IgD-negative memory B cell (primary cell): ENCODE data around the gene SFSWAP. TPM values are rescaled to one million over a fixed set of nuclear protein-coding genes. Genes with fewer than 3 reads are reported as not detected.
A peak's percentile ranks its signal among the peaks of the same experiment; 100 is the strongest.
"Not testable (repeated sequence)": the region's sequence is repeated elsewhere in the genome, so short reads cannot be mapped to it uniquely, and the experiment has no call there.

Experiments used
- H3K27ac Mint-ChIP-seq, 3 donors: one replicate each; pipeline ENCODE4 v1.8.0; 2020 to 2022; ENCODE audit warnings: mild to moderate bottlenecking in 3 of 3, mixed read lengths in 3 of 3, moderate library complexity in 1 of 3
- H3K27me3 Mint-ChIP-seq: one replicate; pipeline ENCODE4 v1.8.0; 2021; ENCODE audit warnings: mixed read lengths
- H3K36me3 Mint-ChIP-seq: one replicate; pipeline ENCODE4 v1.8.0; 2020; ENCODE audit warnings: mild to moderate bottlenecking, mixed read lengths
- H3K4me1 Mint-ChIP-seq, 3 donors: one replicate each; pipeline ENCODE4 v1.8.0; 2020 to 2022; ENCODE audit warnings: mixed read lengths in 3 of 3, mild to moderate bottlenecking in 1 of 3
- H3K4me3 Mint-ChIP-seq, 4 donors: one replicate each; pipeline ENCODE4 v1.8.0; 2020 to 2022; ENCODE audit warnings: mild to moderate bottlenecking in 4 of 4, mixed read lengths in 4 of 4, moderate library complexity in 3 of 4
- H3K9me3 Mint-ChIP-seq, 3 donors: one replicate each; pipeline ENCODE4 v1.8.0; 2020 to 2021; ENCODE audit warnings: mixed read lengths in 3 of 3, mild to moderate bottlenecking in 1 of 3
- polyA plus RNA-seq: library from polyadenylated mRNA; unstranded; fragments of 300-500 nt; fragmentation: Illumina TruSeq; gene quantifications from one replicate; pipeline ENCODE4 v1.2.3, GENCODE V29; 2021

SFSWAP gene
- polyA plus RNA-seq, 1 donor from 2014 or later, result 24.2 TPM

GRCh38 chr12:131797588-131797934 is 86.7 kb downstream of the SFSWAP start:
- no peaks in the 10 kb centered on the region for H3K9me3 Mint-ChIP-seq
- H3K4me3 Mint-ChIP-seq, result no peak overlapping the region
- peaks cover 6% of the 10 kb centered on the region for H3K36me3 Mint-ChIP-seq
- no peaks in the 10 kb centered on the region for H3K27me3 Mint-ChIP-seq
- H3K27ac Mint-ChIP-seq, result no peak overlapping the region
- peaks cover 8 to 23% (median 19%) of the 10 kb centered on the region in 3 donors for H3K4me1 Mint-ChIP-seq

GRCh38 chr12:131799195-131799594 is 88.3 kb downstream of the SFSWAP start:
- Mint-ChIP-seq H3K27me3 (no peaks in the 10 kb centered on the region), H3K4me3 (no peak overlapping the region), H3K36me3 (peaks cover 6% of the 10 kb centered on the region), H3K27ac (no peak overlapping the region), H3K4me1 (peaks cover 9 to 19% (median 19%) of the 10 kb centered on the region in 3 donors), H3K9me3 (no peaks in the 10 kb centered on the region)

DNA sequence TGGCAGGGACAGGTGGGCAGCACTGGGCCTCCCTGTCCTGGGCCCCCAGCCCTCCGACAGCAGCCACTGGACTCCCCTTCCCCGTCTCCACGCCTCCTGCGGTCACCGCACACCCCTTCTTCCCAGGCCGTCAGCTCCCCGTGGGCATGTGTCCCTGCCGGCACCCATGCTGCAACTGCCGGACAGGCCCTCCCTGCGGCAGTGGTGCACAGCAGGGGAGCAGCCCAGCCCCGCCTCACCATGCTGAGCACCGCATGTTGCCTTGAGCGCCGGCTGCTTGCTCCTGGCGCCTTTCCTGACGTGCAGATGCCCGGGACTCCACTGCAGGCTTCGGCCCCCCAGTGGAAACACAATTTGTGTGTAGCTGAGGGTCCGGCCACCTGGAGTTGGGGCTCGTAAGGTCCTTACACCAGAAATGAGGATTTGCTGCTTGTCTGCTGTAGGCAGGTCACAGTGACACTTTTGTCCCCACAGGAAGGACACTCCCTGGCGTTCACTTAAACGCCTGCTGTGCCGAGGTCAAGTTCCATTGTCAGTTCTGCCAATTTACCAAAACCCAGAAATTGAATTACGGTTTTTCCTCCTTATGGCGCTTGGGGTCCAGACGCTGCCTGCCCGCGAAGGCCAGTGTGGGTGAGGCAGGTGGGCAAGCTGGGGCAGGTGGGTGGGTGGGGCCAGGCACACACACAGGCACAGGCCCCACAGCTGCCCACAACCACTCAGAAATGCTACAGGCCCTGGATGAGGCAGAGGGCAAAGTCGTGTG is 89.1 kb downstream of the SFSWAP start:
- Mint-ChIP-seq H3K36me3 (peaks cover 6% of the 10 kb centered on the region), H3K4me1 (peaks cover 11 to 19% (median 18%) of the 10 kb centered on the region in 3 donors), H3K27me3 (no peaks in the 10 kb centered on the region), H3K9me3 (no peaks in the 10 kb centered on the region), H3K27ac (peak overlapping the region in 1 of 3 donors; percentile 59), H3K4me3 (no peak overlapping the region)

GRCh38 chr12:131800594-131801135 is 89.8 kb downstream of the SFSWAP start:
- H3K36me3 Mint-ChIP-seq, result peaks cover 6% of the 10 kb centered on the region
- no peak overlapping the region for H3K4me3 Mint-ChIP-seq
- peak overlapping the region in 2 of 3 donors; percentile 39 to 73 for H3K27ac Mint-ChIP-seq
- peaks cover 0 to 4% (median 2%) of the 10 kb centered on the region in 3 donors for H3K9me3 Mint-ChIP-seq
- H3K4me1 Mint-ChIP-seq, result peaks cover 7 to 19% (median 15%) of the 10 kb centered on the region in 3 donors
- H3K27me3 Mint-ChIP-seq, result no peaks in the 10 kb centered on the region

DNA sequence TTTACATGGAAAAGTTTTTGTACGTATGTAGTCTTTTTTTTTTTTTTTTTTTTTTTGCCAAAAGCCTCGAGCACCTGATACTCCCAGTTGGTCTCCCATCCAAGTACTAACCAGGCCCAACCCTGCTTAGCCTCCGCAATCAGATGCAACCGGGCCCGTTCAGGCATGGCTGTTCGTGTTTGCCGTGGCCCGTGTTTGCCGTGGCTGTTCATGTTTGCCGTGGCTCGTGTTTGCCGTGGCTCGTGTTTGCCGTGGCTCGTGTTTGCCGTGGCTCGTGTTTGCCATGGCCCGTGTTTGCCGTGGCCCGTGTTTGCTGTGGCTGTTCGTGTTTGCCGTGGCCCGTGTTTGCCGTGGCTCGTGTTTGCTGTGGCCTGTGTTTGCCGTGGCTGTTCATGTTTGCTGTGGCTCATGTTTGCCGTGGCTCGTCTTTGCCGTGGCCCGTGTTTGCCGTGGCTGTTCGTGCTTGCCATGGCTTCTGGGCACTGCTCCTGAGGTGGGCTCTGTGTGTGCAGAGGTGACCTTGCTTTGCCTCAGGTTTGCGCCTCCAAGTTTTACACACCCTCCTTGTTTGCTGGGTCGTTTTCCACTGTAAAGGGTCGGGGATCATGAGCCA is 90.5 kb downstream of the SFSWAP start:
- peaks cover 2 to 14% (median 10%) of the 10 kb centered on the region in 3 donors for H3K4me1 Mint-ChIP-seq
- H3K4me3 Mint-ChIP-seq, result no peak overlapping the region
- no peaks in the 10 kb centered on the region for H3K27me3 Mint-ChIP-seq
- peak overlapping the region in 1 of 3 donors; percentile 73 for H3K27ac Mint-ChIP-seq
- H3K36me3 Mint-ChIP-seq, result peaks cover 8% of the 10 kb centered on the region
- H3K9me3 Mint-ChIP-seq, result peaks cover 0 to 4% (median 2%) of the 10 kb centered on the region in 3 donors

GRCh38 chr12:131803961-131804521 is 93.2 kb downstream of the SFSWAP start:
- H3K27ac Mint-ChIP-seq, result peak overlapping the region in 1 of 3 donors; percentile 28

GRCh38 chr12:131805421-131805820 is 94.5 kb downstream of the SFSWAP start:
- H3K4me3 Mint-ChIP-seq, result no peak overlapping the region

More at GRCh38 chr12:131803961-131804521, 93.2 kb downstream of the SFSWAP start:
- Mint-ChIP-seq H3K27me3 (no peaks in the 10 kb centered on the region), H3K9me3 (peaks cover 0 to 4% (median 2%) of the 10 kb centered on the region in 3 donors), H3K4me1 (peaks cover 5 to 10% (median 9%) of the 10 kb centered on the region in 3 donors), H3K4me3 (no peak overlapping the region), H3K36me3 (peaks cover 5% of the 10 kb centered on the region)

DNA sequence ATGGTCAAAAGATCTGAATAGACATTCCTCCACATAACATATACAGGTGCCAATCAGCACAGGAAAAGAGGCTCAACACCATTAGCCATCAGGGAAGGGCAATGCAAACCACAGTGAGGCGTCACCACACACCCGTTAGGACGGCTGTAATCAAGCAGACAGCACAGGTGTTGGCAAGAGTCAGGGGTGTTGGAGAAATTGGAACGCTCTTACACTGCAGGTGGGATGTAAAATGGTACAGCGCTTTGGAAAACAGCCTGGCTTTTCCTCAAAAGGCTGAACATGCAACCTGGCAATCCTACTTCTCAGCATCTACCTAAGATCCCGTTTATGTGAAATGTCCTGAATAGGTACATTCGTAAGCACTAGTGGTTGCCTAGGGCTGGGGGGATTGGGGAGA is 95.8 kb downstream of the SFSWAP start:
- Mint-ChIP-seq H3K4me1 (peaks cover 4 to 5% (median 5%) of the 10 kb centered on the region in 3 donors), H3K4me3 (no peak overlapping the region), H3K36me3 (peaks cover 5% of the 10 kb centered on the region), H3K27me3 (no peaks in the 10 kb centered on the region), H3K9me3 (peaks cover 0 to 4% (median 2%) of the 10 kb centered on the region in 3 donors), H3K27ac (peak overlapping the region in 1 of 3 donors; percentile 81)

More at GRCh38 chr12:131805421-131805820, 94.5 kb downstream of the SFSWAP start:
- H3K4me1 Mint-ChIP-seq, result peaks cover 5 to 10% (median 9%) of the 10 kb centered on the region in 3 donors
- no peak overlapping the region for H3K27ac Mint-ChIP-seq
- no peaks in the 10 kb centered on the region for H3K27me3 Mint-ChIP-seq
- H3K9me3 Mint-ChIP-seq, result peaks cover 0 to 4% (median 2%) of the 10 kb centered on the region in 3 donors
- peaks cover 5% of the 10 kb centered on the region for H3K36me3 Mint-ChIP-seq

DNA sequence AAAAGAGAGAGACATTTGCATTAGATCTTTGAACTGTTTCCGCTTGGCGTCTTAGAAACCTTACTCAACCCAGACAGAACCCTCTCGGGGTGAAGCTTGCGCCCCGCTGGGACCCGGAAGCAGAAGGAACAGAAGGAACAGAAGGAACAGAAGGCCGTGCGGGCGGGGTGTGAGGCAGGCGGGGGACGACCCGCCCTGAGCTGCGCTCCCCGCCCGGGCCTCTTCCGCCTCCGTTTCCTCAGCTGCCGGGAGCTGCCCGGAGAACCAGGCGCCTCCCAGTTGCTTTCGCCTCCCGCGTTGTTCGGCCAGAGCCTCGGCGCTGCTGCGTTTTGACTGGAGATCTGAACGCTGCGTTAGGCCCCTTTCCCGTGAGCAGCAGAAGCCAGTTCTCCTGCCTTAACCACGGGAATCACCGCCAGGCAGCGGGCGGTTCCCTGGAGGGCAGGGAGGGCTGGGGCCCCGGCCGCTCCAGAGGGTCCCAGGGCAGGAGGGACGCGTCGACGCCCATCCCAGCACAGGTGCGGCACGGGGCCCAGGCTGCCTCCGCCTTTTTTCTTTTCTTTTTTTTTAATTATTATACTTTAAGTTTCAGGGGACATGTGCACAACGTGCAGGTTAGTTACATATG is 98.0 kb downstream of the SFSWAP start:
- Mint-ChIP-seq H3K4me3 (peak overlapping the region; percentile 43 to 88 (median 62)), H3K27ac (no peak overlapping the region), H3K4me1 (peaks cover 4 to 5% (median 5%) of the 10 kb centered on the region in 3 donors), H3K9me3 (peaks cover 4 to 15% (median 5%) of the 10 kb centered on the region in 3 donors), H3K36me3 (peaks cover 4% of the 10 kb centered on the region), H3K27me3 (no peaks in the 10 kb centered on the region)

GRCh38 chr12:131809476-131810254 is 98.8 kb downstream of the SFSWAP start:
- not testable (repeated sequence) for H3K4me1 Mint-ChIP-seq, H3K36me3 Mint-ChIP-seq, H3K27me3 Mint-ChIP-seq, H3K27ac Mint-ChIP-seq
- Mint-ChIP-seq H3K9me3 (peaks cover 4 to 15% (median 5%) of the 10 kb centered on the region in 3 donors), H3K4me3 (peak overlapping the region in 2 of 4 donors; percentile 4 to 58)

GRCh38 chr12:131810726-131811125 is 99.8 kb downstream of the SFSWAP start:
- H3K36me3 Mint-ChIP-seq, result peaks cover 4% of the 10 kb centered on the region
- H3K9me3 Mint-ChIP-seq, result peaks cover 2 to 11% (median 5%) of the 10 kb centered on the region in 3 donors
- H3K27ac Mint-ChIP-seq, result no peak overlapping the region
- H3K4me3 Mint-ChIP-seq, result peak overlapping the region in 1 of 4 donors; percentile 43
- peaks cover 0 to 3% (median 0%) of the 10 kb centered on the region in 3 donors for H3K4me1 Mint-ChIP-seq
- H3K27me3 Mint-ChIP-seq, result no peaks in the 10 kb centered on the region

- Mint-ChIP-seq H3K27me3 (peaks cover 10% of the 10 kb centered on the region), H3K9me3 (peaks cover 2 to 11% (median 6%) of the 10 kb centered on the region in 3 donors), H3K4me1 (peaks cover 0 to 2% (median 2%) of the 10 kb centered on the region in 3 donors), H3K27ac (no peak overlapping the region), H3K4me3 (no peak overlapping the region), H3K36me3 (peaks cover 5% of the 10 kb centered on the region)
These were observed 104.2 kb downstream of the SFSWAP start for GRCh38 chr12:131815131-131815530.

DNA sequence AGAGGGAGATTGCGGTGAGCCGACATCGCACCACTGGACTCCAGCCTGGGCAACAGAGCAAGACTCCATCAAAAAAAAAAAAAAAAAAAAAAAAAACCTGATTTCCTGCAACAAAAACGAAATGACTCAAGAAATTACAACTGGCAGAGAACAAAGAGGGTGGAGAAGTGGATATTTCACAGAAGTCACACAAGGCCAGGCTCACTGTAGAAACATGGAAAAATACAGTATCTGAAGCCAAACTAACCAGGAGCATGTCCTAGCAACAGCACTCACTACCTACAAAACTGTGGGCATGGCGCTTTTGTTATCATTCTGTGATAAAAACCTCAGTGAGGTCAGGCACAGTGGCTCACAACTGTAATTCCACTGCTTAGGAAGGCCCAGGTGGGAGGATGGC is 105.6 kb downstream of the SFSWAP start:
- peaks cover 4 to 6% (median 5%) of the 10 kb centered on the region in 3 donors for H3K4me1 Mint-ChIP-seq
- peaks cover 2 to 11% (median 6%) of the 10 kb centered on the region in 3 donors for H3K9me3 Mint-ChIP-seq
- H3K27me3 Mint-ChIP-seq, result peaks cover 14% of the 10 kb centered on the region
- no peak overlapping the region for H3K27ac Mint-ChIP-seq
- H3K4me3 Mint-ChIP-seq, result no peak overlapping the region
- peaks cover 5% of the 10 kb centered on the region for H3K36me3 Mint-ChIP-seq

GRCh38 chr12:131817241-131817640 is 106.4 kb downstream of the SFSWAP start:
- H3K27ac Mint-ChIP-seq, result no peak overlapping the region
- peaks cover 6 to 7% (median 6%) of the 10 kb centered on the region in 3 donors for H3K4me1 Mint-ChIP-seq
- peaks cover 2 to 7% (median 6%) of the 10 kb centered on the region in 3 donors for H3K9me3 Mint-ChIP-seq
- H3K4me3 Mint-ChIP-seq, result no peak overlapping the region
- H3K27me3 Mint-ChIP-seq, result peaks cover 14% of the 10 kb centered on the region
- peaks cover 5% of the 10 kb centered on the region for H3K36me3 Mint-ChIP-seq
